B cell (primary cell): Measurements from ENCODE around the gene AMIGO1.

Experiments
- CTCF ChIP-seq: fragments of 200-600 bp; IDR thresholded peaks from one replicate; pipeline ENCODE4 v1.8.0; 2022; ENCODE audit warnings: antibody characterized with exemption, mild to moderate bottlenecking
- EZH2 ChIP-seq: IDR thresholded peaks from 2 replicates; pipeline ENCODE4 v1.6.1; 2012; ENCODE audit warnings: borderline replicate concordance, low read depth, mild to moderate bottlenecking, moderate library complexity, low read length; ENCODE audit not compliant: insufficient read depth, poor library complexity, severe bottlenecking

- TF ChIP-seq CTCF = no peak
- TF ChIP-seq EZH2 = no peak
Measured at GRCh38 chr1:109474697-109475096, 34.8 kb downstream of the AMIGO1 start.
